ENCODE measurements around the gene FTL.

Gene FTL

GRCh38 chr19:49010453-49010852 lies 45.3 kb downstream of the FTL start:
- Histone ChIP-seq H3K9ac (ENCODE audit: low read length) (no peak overlapping the region), H3K4me3 (ENCODE audit: low read length) (no peak overlapping the region), H3K4me1 (ENCODE audit: low read length) (no peaks in the 10 kb centered on the region), H3K36me3 (replicated peaks; ENCODE audit: low read depth, low read length) (peaks cover 51% of the 10 kb centered on the region), H3K9me3 (ENCODE audit: insufficient read depth, low read length) (no peaks in the 10 kb centered on the region), H3K27me3 (ENCODE audit: low read depth, low read length) (no peaks in the 10 kb centered on the region), H3K79me2 (ENCODE audit: low read length) (no peaks in the 10 kb centered on the region), H4K20me1 (ENCODE audit: insufficient read depth, low read length) (no peaks in the 10 kb centered on the region), H3K27ac (ENCODE audit: low read length) (no peak overlapping the region), H2AFZ (ENCODE audit: low read depth, low read length) (no peak overlapping the region), H3K4me2 (ENCODE audit: low read length) (no peak overlapping the region)
- TF ChIP-seq, protein P1, sequence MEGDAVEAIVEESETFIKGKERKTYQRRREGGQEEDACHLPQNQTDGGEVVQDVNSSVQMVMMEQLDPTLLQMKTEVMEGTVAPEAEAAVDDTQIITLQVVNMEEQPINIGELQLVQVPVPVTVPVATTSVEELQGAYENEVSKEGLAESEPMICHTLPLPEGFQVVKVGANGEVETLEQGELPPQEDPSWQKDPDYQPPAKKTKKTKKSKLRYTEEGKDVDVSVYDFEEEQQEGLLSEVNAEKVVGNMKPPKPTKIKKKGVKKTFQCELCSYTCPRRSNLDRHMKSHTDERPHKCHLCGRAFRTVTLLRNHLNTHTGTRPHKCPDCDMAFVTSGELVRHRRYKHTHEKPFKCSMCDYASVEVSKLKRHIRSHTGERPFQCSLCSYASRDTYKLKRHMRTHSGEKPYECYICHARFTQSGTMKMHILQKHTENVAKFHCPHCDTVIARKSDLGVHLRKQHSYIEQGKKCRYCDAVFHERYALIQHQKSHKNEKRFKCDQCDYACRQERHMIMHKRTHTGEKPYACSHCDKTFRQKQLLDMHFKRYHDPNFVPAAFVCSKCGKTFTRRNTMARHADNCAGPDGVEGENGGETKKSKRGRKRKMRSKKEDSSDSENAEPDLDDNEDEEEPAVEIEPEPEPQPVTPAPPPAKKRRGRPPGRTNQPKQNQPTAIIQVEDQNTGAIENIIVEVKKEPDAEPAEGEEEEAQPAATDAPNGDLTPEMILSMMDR (IDR thresholded peaks at IDR 0.05; ENCODE audit: low read depth, low read length) = no peak
- no peak for TF ChIP-seq EZH2phosphoT487 (IDR thresholded peaks at IDR 0.05; ENCODE audit: low read depth)

DNA sequence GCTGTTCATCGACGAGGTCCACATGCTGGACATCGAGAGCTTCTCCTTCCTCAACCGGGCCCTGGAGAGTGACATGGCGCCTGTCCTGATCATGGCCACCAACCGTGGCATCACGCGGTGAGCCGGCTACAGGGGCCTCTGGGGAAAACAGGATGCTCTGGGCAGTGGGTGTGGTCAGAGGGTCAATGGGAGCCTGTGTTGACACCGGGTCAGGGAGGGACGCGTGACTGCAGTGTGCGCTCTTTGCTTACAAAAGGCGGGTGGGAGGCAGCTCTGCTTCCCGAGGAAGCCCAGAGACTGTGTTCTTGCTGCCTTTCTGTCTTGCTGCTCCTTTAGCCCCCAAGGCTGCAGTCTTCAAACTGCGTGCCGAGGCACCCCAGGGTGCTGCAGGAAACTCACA lies 46.1 kb downstream of the FTL start:
- no peak for TF ChIP-seq EZH2phosphoT487 (IDR thresholded peaks at IDR 0.05; ENCODE audit: low read depth)
- TF ChIP-seq, protein P1 (IDR thresholded peaks at IDR 0.05; ENCODE audit: low read depth, low read length) = no peak
- no peak overlapping the region for H3K4me2 ChIP-seq (ENCODE audit: low read length)
- H3K79me2 ChIP-seq (ENCODE audit: low read length) = no peaks in the 10 kb centered on the region
- no peaks in the 10 kb centered on the region for H4K20me1 ChIP-seq (ENCODE audit: insufficient read depth, low read length)
- H3K27me3 ChIP-seq (ENCODE audit: low read depth, low read length) = no peaks in the 10 kb centered on the region
- no peak overlapping the region for H3K9ac ChIP-seq (ENCODE audit: low read length)
- no peaks in the 10 kb centered on the region for H3K9me3 ChIP-seq (ENCODE audit: insufficient read depth, low read length)
- peaks cover 52% of the 10 kb centered on the region for H3K36me3 ChIP-seq (replicated peaks; ENCODE audit: low read depth, low read length)
- H2AFZ ChIP-seq (ENCODE audit: low read depth, low read length) = no peak overlapping the region
- H3K4me1 ChIP-seq (ENCODE audit: low read length) = no peaks in the 10 kb centered on the region
- H3K4me3 ChIP-seq (ENCODE audit: low read length) = no peak overlapping the region
- no peak overlapping the region for H3K27ac ChIP-seq (ENCODE audit: low read length)

- Histone ChIP-seq H3K36me3 (replicated peaks; ENCODE audit: low read depth, low read length) (peaks cover 42% of the 10 kb centered on the region), H3K9me3 (ENCODE audit: insufficient read depth, low read length) (no peaks in the 10 kb centered on the region), H3K4me3 (ENCODE audit: low read length) (no peak overlapping the region), H3K79me2 (ENCODE audit: low read length) (no peaks in the 10 kb centered on the region), H3K27me3 (ENCODE audit: low read depth, low read length) (no peaks in the 10 kb centered on the region), H3K27ac (ENCODE audit: low read length) (no peak overlapping the region), H4K20me1 (ENCODE audit: insufficient read depth, low read length) (no peaks in the 10 kb centered on the region), H3K9ac (ENCODE audit: low read length) (no peak overlapping the region), H3K4me2 (ENCODE audit: low read length) (no peak overlapping the region), H2AFZ (ENCODE audit: low read depth, low read length) (no peak overlapping the region), H3K4me1 (ENCODE audit: low read length) (no peaks in the 10 kb centered on the region)
- TF ChIP-seq, protein P1 (IDR thresholded peaks at IDR 0.05; ENCODE audit: low read depth, low read length) = no peak
- TF ChIP-seq EZH2phosphoT487 (IDR thresholded peaks at IDR 0.05; ENCODE audit: low read depth) = no peak
Measured at GRCh38 chr19:49014123-49014869, 49.2 kb downstream of the FTL start.

DNA sequence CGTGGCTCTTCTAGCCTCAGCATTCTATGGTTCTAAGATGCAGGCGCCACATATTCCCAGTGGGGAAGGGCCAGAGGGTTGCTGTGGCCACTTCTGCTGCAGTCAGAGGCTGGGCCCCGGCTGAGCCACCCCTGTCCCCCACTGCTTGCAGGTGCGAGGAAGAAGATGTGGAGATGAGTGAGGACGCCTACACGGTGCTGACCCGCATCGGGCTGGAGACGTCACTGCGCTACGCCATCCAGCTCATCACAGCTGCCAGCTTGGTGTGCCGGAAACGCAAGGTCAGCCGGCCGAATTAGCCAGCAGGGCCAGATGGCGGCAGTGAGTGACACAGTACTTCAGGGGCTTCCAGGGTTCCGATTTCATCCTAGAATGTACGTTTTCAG lies 49.8 kb downstream of the FTL start:
- no peak overlapping the region for H2AFZ ChIP-seq (ENCODE audit: low read depth, low read length)
- no peaks in the 10 kb centered on the region for H3K27me3 ChIP-seq (ENCODE audit: low read depth, low read length)
- no peaks in the 10 kb centered on the region for H4K20me1 ChIP-seq (ENCODE audit: insufficient read depth, low read length)
- H3K36me3 ChIP-seq (replicated peaks; ENCODE audit: low read depth, low read length) = peaks cover 38% of the 10 kb centered on the region
- TF ChIP-seq EZH2phosphoT487 (IDR thresholded peaks at IDR 0.05; ENCODE audit: low read depth) = no peak
- TF ChIP-seq, protein P1 (IDR thresholded peaks at IDR 0.05; ENCODE audit: low read depth, low read length) = no peak
- H3K4me1 ChIP-seq (ENCODE audit: low read length) = no peaks in the 10 kb centered on the region
- H3K4me3 ChIP-seq (ENCODE audit: low read length) = no peak overlapping the region
- H3K9me3 ChIP-seq (ENCODE audit: insufficient read depth, low read length) = no peaks in the 10 kb centered on the region
- no peak overlapping the region for H3K9ac ChIP-seq (ENCODE audit: low read length)
- H3K27ac ChIP-seq (ENCODE audit: low read length) = no peak overlapping the region
- H3K79me2 ChIP-seq (ENCODE audit: low read length) = no peaks in the 10 kb centered on the region
- H3K4me2 ChIP-seq (ENCODE audit: low read length) = no peak overlapping the region
